NT2/D1 (cell line): ENCODE measurements around the gene CALY.

Experiments
- SUZ12 ChIP-seq: IDR thresholded peaks from 2 replicates; pipeline ENCODE4 v1.6.1; 2011; ENCODE audit not compliant: insufficient read length, insufficient read depth; ENCODE audit errors: extremely low read depth
- YY1 ChIP-seq: IDR thresholded peaks from 2 replicates; pipeline ENCODE4 v1.6.1; 2011; ENCODE audit not compliant: insufficient read length, insufficient read depth
- ZNF274 ChIP-seq: IDR thresholded peaks from 2 replicates; pipeline ENCODE4 v1.6.1; 2011; ENCODE audit warnings: mild to moderate bottlenecking, low read depth, low read length

DNA sequence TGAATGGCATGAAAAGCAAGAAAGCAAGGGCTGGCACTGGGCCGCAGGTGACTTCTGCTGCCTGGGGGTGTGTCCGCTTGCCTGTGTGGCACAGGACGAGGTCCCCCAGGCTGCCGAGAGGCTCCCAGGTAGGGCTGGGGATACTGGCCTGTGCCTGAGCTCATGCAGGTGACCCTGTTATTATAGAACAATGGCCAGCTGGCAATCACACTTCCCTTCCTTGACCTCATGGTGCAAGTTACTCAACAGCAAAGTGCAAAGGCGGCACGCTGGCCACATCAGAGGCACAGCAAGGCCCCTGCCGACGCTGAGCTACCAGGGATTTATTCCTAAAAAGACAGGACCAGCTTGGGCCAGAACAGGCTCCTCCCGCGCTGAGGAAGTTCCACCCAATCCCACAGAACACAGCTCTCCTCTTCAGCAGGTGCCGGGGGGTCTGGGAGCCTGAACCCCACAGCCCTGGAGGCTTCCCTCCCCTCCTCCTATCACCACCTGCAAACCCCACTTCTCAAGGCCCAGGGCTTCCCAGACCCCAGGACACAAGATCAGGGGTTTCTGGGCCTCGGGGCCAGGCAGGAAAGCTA lies 58.6 kb downstream of the CALY start:
- no peak for TF ChIP-seq YY1
- no peak for TF ChIP-seq ZNF274
- no peak for TF ChIP-seq SUZ12
